NCI-H345 treated with DMSO at 0.1 percent for 48 hours (cell line): ENCODE measurements around the gene KRTAP10-1.
"Not testable (repeated sequence)": the region's sequence is repeated elsewhere in the genome, so short reads cannot be mapped to it uniquely, and the experiment has no call there.

Experiments
- DNase-seq: peaks from one replicate; lab custom pipeline; 2025; ENCODE audit not compliant: unreplicated experiment; lab: John Stamatoyannopoulos, UW

KRTAP10-1 gene, protein sequence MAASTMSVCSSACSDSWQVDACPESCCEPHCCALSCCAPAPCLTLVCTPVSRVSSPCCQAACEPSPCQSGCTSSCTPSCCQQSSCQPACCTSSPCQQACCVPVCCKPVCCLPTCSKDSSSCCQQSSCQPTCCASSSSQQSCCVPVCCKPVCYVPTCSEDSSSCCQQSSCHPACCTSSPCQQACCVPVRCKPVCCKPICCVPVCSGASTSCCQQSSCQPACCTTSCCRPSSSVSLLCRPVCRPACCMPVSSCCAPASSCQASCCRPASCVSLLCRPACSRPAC

DNA sequence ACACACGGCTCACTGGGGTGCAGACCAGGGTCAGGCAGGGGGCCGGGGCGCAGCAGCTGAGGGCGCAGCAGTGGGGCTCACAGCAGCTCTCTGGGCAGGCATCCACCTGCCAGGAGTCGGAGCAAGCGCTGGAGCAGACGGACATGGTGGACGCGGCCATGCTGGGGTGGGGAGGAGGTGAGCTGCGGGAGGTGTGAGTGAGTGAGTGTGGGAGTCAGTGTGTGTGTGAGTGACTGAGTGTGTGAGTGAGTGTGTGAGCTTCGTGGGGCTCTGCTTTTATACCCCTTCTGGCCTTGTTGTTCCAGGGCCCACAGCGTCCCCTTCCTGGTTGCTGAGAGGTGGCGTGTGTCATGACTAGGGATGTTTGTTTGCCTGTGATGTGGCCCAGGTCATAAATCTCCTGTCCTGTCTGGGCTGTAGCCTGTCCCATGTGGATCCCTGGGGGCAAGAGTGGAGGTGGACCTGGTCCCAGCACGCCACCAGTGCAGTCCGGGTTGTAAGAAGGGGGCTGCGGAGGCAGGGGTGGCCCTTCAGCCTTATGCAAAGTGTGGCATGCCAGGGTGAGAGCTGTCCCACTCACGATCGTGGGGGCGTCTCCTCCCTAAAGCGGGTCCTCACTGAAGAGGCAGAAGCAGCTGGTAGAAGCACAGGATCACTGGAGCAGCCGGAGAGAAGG, at the start of gene KRTAP10-1:
Gene KRTAP10-1, minus strand, starts transcription at position 205 of the 676 bp plus-strand sequence. Its CDS starts 45 bp downstream, at position 160.
- no peak for DNase-seq

DNA sequence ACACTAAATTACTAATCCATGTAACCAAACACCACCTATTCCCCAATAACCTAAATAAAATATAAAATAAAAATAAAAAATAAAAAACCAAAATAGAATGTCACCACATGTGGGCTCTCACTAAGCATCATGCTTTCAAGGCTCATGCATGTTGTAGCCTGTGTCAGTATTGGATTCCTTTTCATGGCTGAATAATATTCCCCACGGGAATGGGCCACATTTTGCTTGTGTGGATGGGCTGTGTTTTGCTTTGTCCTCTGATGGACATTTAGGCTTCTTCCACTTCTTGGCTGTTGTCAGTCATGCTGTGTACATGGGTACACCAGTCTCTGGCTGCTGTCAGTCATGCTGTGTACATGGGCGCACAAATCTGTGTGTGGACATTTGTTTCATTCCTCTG, 49.1 kb upstream of the KRTAP10-1 start:
- DNase-seq: no peak

DNA sequence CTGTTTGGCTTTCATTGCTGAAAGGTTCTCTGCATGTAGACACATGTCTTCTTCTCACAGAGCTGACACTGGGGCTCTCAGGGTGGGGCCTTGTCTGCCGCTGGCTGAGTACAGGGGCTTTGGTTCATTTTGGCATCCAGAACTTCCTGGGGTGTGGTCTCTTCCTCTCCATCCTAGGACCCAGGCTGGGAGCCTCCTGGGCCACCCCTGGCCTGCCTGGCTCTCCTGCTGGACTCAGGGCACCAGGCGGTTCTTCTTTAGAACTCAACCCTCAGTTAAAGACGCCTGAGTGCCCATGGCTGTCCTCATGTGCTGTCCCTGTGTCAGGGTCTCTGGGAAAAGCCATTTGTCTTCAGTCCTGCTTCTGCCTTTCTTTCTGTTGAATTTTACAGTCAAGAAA, 45.9 kb upstream of the KRTAP10-1 start:
- DNase-seq: no peak

DNA sequence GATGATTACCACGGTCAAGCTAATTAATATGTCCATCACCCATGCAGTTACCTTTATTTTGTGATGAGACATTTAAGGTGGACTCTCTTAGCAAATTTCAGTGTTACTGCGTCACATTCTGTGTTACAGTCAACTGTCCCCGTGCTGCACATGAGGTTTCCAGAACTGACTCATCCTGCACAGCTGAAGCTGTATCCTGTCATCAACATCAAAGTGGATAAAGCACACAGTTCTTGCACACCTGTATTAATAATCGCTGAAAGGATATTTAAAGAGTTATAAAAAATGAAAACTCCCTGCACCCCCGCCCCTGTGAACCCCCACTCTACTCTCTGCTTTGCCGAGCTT, 43.8 kb upstream of the KRTAP10-1 start:
- no peak for DNase-seq

DNA sequence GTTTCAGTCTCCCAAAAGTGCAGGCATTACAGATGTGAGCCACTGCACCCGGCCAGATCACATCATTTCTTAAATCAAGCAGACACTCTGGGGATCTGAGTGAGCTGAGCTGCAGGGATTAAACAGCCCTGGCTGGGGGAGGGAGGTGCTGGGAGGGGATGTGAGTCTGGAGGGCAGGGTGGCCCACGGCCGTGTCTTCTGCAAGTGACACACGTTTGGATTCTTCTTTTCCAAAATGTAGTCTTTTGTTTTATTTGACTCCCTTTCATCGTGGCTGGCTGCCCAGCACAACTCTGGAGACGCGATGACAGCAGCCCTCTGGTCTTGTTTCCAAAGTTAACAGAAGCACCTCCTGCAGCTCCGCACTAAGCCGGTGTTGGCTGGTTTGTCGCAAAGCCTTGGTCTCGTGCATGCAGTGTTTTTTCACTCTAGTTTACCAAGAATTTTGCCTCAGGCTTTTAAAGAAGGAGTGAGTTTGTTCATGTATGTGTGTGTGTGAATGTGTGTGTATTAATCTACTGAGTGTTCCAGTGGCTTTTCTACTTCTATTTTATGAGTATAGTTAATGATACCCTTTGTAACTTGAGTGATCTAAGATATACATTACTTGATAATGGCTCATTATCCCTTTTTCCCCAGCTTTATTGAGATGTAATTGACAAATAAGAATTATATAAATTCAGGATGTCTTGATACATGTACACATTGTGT, 43.2 kb upstream of the KRTAP10-1 start:
- no peak for DNase-seq

DNA sequence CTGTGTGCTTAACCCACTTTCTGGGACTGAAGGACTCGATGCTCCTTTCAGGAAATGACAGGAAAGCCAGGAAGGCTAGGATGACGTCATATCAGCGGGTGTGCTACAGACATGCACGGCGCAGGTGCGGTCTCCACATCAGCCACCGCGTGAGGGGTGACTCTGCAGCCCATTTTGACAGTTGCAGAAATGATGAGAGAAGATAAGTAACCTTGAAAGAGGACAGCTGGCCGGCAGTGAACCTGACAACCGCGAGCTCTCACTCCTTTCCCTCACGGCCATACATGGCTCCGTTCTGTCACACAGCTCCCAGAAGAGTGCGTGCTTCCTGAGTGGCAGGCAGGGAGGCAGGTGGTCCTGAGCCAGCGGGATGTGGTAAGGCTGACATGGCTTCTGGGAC, 42.1 kb upstream of the KRTAP10-1 start:
- peak; percentile 37 for DNase-seq

DNA sequence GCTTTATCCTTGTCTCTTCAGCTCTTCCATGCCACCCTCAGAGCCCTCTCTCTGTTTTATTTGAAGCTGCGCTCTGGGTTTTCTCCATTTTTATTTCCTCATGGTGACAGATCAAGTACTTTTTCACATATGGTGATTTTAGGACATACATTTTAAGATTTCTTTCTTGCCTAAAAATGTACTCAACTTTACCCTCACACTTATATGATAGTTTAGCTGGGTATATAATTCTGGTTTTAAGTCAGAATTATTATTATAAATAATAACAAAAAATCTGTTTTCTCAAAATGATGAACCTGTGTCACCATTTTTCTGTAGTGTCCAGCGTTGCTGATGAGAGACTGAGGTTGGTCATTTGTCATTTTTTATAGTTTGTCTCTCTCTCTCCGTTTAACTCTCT, 41.2 kb upstream of the KRTAP10-1 start:
- DNase-seq: no peak

DNA sequence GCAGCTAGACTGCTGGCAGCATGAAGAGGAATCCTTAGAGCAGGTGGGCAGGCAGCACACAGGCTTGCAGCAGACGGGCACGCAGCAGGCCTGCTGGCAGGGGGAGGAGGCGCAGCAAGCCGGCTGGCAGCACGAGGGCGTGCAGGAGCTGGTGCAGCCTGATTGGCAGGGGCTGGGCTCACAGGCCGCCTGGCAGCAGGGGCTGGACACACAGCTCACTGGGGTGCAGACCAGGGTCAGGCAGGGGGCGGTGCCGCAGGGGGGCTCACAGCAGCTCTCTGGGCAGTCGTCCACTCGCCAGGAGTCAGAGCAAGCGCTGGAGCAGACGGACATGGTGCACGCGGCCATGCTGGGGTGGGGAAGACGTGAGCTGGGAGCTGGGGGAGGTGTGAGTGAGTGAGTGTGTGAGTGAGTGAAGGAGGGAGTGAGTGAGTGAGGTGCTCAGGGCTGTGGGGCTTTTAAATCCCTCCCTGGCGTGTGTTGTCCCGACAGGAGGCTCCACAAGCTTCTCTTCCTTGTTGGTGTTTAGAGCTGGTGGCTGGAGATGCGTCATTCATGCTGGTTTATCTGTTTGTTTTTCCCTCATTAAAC, 40.3 kb upstream of the KRTAP10-1 start, which contains the start of gene KRTAP10-5:
Gene KRTAP10-5, minus strand, starts transcription at position 374 of the 591 bp plus-strand sequence. Its CDS starts 26 bp downstream, at position 348.
- DNase-seq: not testable (repeated sequence)

DNA sequence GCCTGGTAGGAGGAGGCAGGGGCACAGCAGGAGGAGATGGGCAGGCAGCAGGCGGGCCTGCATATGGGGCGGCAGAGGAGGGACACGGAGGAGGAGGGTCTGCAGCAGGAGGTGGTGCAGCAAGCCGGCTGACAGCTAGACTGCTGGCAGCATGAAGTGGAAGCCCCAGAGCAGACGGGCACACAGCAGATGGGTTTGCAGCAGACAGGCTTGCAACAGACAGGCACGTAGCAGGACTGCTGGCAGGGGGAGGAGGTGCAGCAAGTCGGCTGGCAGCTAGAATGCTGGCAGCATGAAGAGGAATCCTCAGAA, 39.8 kb upstream of the KRTAP10-1 start:
- DNase-seq: no peak

DNA sequence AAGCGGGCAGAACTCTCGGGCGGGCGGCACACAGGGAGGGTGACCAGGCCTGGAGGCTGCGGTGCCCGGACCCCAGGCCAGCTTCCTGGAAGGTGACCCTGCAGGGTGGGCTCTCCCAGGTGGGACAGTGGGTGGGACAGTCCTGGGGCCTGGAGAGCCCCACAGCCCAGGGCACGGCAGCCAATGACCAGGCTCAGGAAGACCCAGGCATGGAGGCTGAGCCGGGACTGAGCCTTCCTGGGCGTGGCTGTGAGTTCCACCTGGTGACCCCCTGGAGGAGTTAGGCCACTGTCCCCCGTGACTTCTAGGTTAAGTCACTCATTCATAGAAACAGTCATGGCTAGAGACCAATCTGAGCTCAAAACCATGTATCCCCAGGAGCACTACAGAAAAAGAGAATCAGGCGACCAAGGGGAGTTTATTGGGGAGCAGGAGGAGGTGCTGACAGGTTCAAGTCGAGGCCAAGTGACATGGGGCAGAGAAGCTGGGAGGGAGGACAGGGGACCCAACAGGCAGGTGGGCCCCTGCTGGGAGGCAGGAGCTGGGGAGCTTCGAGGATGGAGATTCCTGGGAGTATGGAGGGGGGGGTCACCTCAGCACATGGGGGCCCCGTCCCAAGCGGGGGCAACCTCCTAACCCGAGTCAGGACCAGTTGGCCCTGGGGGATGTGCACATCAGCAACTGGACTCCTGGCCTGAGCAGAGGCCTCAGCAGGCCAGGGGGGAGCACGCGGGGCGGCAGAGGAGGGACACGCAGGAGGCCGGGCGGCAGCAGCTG, 39.2 kb upstream of the KRTAP10-1 start:
- no peak for DNase-seq

DNA sequence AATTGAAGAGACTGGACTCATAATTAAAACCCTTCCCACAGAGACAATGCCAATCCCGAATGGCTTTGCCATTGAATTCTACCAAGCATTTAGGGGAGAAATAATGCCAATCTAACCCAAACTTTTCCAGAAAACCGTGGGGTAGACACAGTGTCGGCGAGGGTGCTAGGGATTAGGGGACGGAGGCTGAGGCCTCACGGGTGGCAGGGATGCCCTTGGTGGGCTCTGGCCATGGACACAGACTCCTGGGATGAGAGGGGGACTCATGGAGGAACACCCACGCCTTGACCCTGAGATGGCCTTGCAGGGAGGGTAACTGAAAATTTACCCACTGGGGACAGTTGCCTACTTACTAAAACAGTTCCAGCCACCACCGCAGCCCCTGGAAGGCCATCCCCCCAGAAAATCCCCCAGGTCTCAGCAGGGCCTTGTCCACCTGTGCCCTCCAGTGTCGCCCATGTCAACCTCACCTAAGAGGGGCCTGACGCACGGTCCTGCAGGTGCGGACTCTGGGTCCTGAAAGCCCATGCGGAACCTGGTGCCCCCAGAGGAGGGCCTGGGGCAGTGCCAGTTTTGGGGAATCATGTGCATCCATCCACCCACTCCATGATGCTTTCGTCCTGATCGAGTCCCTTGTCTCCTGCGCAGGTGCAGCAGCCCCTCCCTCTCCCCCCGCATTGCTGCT, 38.5 kb upstream of the KRTAP10-1 start:
- no peak for DNase-seq

DNA sequence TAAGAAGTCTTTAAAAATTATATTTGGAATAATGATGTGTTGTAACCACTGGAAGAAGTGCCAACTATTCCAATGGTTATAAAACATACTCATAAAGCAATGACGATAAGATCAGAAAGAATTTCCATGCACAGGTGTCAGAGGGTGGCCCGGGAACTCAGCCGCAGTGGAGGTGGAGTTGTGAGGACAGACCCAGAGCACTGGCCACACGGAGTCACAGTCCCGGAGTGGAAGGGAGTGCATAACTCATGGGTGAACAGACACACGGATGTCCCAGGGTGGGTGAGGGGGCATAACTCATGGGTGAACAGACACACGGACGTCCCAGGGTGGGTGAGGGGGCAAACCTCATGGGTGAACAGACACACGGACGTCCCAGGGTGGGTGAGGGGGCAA, 36.0 kb upstream of the KRTAP10-1 start:
- DNase-seq: no peak

DNA sequence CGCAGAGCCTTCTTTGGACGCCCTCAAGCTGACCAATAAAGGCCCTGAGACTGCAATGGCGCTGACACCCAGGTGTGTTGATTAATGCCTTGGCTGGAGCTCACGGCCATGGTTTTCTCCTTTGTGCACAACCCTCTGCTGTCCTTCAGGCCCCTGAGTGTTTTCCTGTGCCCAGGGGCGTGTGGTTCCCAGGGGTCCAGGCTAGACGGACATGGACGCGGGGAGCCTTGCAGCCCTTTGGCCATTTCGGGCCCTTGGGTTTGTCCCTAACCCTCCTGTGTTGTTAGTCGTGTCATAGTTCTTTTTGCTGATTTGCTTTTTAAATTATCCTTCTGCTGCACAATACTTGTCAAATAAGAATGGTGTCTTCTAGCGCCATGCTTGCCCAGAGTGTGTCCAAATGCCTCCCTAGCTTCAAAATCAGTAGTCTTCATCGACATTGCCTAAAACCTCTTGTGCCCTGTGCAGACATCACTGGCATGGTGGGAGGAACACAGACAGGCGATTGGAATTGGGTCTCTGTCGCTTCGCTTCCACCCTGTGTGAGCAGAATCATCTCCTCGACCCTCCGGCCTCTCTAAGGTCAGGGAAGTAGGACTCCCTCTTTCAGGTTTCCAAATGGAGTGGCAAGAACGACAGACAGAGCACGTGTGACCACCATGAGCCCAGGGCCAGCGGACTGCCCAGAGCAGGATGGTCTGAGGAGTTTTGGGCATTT, 35.5 kb upstream of the KRTAP10-1 start:
- no peak for DNase-seq

DNA sequence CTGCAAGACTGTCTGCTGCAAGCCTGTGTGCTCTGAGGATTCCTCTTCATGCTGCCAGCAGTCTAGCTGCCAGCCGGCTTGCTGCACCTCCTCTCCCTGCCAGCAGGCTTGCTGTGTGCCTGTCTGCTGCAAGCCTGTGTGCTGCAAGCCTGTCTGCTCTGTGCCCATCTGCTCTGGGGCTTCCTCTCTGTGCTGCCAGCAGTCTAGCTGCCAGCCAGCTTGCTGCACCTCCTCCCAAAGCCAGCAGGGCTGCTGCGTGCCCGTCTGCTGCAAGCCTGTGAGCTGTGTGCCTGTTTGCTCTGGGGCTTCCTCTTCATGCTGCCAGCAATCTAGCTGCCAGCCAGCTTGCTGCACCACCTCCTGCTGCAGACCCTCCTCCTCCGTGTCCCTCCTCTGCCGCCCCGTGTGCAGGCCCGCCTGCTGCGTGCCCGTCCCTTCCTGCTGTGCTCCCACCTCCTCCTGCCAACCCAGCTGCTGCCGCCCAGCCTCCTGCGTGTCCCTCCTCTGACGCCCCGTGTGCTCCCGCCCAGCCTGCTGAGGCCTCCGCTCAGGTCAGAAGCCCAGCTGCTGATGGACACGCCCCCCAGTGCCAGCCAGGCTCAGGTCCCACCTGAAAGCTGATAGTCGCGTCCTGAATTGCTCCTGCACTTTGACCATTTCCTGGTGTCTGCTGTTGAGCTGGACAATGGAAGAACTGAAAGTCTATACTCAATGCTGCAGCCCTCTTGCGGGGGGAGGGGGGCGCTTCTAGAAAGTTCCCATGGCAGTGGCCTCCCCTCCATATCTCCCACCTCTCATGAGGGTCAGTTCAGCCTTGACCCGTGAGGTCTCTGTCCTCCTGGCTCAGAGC, 34.7 kb upstream of the KRTAP10-1 start:
- no peak for DNase-seq

DNA sequence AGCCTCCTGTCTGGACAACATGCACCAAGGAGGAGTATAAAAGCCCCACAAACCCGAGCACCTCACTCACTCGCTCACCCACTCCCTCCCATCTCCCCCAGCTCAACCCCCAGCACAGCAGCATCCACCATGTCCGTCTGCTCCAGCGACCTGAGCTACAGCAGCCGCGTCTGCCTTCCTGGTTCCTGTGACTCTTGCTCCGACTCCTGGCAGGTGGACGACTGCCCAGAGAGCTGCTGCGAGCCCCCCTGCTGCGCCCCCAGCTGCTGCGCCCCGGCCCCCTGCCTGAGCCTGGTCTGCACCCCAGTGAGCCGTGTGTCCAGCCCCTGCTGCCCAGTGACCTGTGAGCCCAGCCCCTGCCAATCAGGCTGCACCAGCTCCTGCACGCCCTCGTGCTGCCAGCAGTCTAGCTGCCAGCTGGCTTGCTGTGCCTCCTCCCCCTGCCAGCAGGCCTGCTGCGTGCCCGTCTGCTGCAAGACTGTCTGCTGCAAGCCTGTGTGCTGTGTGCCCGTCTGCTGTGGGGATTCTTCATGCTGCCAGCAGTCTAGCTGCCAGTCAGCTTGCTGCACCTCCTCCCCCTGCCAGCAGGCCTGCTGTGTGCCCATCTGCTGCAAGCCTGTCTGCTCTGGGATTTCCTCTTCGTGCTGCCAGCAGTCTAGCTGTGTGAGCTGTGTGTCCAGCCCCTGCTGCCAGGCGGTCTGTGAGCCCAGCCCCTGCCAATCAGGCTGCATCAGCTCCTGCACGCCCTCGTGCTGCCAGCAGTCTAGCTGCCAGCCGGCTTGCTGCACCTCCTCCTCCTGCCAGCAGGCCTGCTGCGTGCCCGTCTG, 33.8 kb upstream of the KRTAP10-1 start, which contains the start of gene KRTAP10-4:
Gene KRTAP10-4, plus strand, starts transcription at position 100 of the 827 bp plus-strand sequence. Its CDS starts 30 bp downstream, at position 130.
- DNase-seq: not testable (repeated sequence)

DNA sequence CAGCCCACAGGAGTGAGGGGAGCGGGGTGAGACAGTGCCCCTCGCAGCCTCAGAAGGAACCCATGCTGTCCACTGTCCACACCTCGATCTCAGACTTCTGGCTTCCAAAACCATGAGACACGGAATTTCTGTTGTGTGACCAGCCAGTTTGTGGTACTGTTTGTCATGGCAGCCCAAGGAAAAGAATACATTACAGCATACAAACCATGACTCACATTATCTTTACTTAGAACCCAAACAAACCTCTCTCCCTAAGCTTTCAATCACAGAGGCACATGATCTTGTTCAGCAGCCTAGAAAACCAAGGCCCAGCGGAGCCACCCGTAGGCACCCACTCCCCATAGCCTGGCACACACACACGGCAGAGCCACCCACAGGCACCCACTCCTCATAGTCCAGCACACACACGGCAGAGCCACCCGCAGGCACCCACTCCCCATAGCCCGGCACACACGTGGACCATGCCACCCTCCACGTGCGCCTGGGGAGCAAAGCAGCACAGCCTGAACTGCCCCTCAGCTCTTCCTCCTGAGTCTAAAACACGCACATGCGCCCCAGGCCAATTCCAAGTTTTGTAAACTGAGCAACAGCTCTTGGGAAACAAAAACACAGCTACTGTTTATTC, 33.1 kb upstream of the KRTAP10-1 start:
- no peak for DNase-seq
